Activated CD8-positive, alpha-beta memory T cell treated with anti-CD3 and anti-CD28 coated beads, Interleukin-2, amount 10 ng/mL, durations not matched to agents 7 days and 5 days (primary cell): ENCODE measurements around the gene BEAN1. TPM values are rescaled to one million over a fixed set of nuclear protein-coding genes. Genes with fewer than 3 reads are reported as not detected.

Experiments used
- ATAC-seq: fragments of 150-1000 bp; cut with Tn5 transposase; one replicate; pipeline ENCODE4 v1.10.0; 2021; ENCODE audit warnings: moderate library complexity
- CTCF ChIA-PET: fragments of 350-600 bp; sonication (Branson Sonifier 250); formaldehyde crosslinking; loops from one replicate; lab custom pipeline; 2021; ENCODE audit warnings: antibody characterized with exemption; lab: Charles Lee
- DNase-seq: peaks from one replicate; pipeline ENCODE4 v3.0.0-alpha.2; 2020
- H3K27ac Mint-ChIP-seq: one replicate; pipeline ENCODE4 v1.8.0; 2021; ENCODE audit warnings: mild to moderate bottlenecking, mixed read lengths
- H3K27me3 Mint-ChIP-seq: one replicate; pipeline ENCODE4 v1.8.0; 2021; ENCODE audit warnings: mixed read lengths
- H3K36me3 Mint-ChIP-seq: one replicate; pipeline ENCODE4 v1.8.0; 2021; ENCODE audit warnings: mild to moderate bottlenecking, mixed read lengths
- H3K4me1 Mint-ChIP-seq: one replicate; pipeline ENCODE4 v1.8.0; 2021; ENCODE audit warnings: mixed read lengths
- H3K4me3 Mint-ChIP-seq: one replicate; pipeline ENCODE4 v1.8.0; 2021; ENCODE audit warnings: mild to moderate bottlenecking, moderate library complexity, mixed read lengths
- H3K9me3 Mint-ChIP-seq: one replicate; pipeline ENCODE4 v1.8.0; 2022; ENCODE audit warnings: low read depth, mixed read lengths
- total RNA-seq, 2 experiments: library from RNA; stranded (reverse); gene quantifications; one replicate each; pipeline ENCODE4 v1.2.3, GENCODE V29; 2021

BEAN1 gene
- total RNA-seq, 2 experiments from 2014 or later: not detected

DNA sequence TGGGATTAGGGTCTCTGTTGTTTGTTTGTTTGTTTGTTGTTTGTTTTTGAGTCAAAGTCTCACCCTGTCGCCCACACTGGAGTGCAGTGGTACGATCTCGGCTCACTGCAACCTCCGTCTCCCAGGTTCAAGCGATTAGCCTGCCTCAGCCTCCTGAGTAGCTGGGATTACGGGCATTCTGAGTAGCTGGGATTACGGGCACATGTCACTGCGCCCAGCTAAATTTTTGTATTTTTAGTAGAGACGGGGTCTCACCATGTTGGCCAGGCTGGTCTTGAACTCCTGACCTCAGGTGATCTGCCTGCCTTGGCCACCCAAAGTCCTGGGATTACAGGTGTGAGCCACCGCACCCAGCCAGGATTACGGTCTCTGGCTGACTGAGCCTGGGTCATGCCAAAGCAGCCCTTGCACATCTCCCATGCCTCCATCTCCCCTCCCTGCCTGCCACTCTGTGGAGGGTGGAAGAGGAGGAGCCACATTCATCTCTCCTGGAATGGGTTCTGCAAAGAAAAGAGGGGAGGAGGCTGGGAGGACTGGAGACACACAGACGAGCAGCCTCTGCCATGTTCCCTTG is 59.2 kb downstream of the BEAN1 start:
- no peak for ATAC-seq
- peaks cover 26% of the 10 kb centered on the region for H3K4me1 Mint-ChIP-seq
- no peaks in the 10 kb centered on the region for H3K36me3 Mint-ChIP-seq
- CTCF ChIA-PET: interaction anchor here (2.1 to 7.9 kb wide), 3 partner anchors 80 to 128 kb away, joined by 6 to 42 read pairs (median 12); no protein-coding TSS in a partner anchor
- DNase-seq: no peak
- H3K27me3 Mint-ChIP-seq: no peaks in the 10 kb centered on the region
- no peak overlapping the region for H3K4me3 Mint-ChIP-seq
- no peaks in the 10 kb centered on the region for H3K9me3 Mint-ChIP-seq
- no peak overlapping the region for H3K27ac Mint-ChIP-seq

DNA sequence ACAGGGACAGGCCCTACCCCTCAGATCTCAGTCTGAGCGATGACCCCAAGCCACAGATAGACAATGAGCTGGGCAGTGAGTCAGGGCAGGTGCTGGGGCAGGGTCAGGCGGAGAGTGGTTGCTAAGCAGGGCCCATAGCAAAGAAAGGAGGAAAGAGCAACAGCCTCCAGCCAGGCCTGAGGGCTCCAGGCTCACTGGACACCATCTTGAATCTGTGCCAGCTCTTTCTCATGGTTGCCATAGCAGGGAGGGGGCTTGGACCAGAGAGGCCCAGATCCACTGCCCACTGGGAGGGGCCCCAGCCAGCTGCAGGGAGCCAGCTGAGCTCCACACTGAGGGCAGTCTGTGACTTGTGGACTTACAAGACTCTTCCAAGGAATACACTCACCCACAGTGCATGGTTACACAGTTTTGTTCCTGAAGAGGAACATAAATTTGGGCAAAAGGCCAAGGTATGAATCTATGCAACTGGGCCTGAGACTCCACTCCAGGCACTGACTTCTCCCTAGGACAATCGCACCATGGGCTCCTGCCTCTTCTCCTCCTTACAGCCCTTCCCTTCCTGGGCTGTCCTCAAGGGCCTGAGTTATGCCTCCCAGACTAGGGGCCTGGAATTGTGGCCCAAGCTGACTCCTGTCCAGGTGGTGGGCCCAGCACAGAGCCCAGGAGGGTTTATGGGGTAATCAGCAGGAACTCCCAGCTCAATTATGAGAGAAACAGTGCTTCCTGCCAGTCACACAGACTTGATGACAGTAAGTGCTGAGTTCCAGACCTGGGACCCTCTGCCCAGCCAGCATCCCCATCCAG is 59.9 kb downstream of the BEAN1 start:
- H3K27ac Mint-ChIP-seq: no peak overlapping the region
- ATAC-seq: no peak
- peak; percentile 36 for DNase-seq
- peaks cover 26% of the 10 kb centered on the region for H3K4me1 Mint-ChIP-seq
- CTCF ChIA-PET: interaction anchor here (0.6 to 7.9 kb wide), 6 partner anchors 8 to 129 kb away, joined by 3 to 42 read pairs (median 5); no protein-coding TSS in a partner anchor
- no peaks in the 10 kb centered on the region for H3K9me3 Mint-ChIP-seq
- H3K27me3 Mint-ChIP-seq: no peaks in the 10 kb centered on the region
- no peak overlapping the region for H3K4me3 Mint-ChIP-seq
- no peaks in the 10 kb centered on the region for H3K36me3 Mint-ChIP-seq

DNA sequence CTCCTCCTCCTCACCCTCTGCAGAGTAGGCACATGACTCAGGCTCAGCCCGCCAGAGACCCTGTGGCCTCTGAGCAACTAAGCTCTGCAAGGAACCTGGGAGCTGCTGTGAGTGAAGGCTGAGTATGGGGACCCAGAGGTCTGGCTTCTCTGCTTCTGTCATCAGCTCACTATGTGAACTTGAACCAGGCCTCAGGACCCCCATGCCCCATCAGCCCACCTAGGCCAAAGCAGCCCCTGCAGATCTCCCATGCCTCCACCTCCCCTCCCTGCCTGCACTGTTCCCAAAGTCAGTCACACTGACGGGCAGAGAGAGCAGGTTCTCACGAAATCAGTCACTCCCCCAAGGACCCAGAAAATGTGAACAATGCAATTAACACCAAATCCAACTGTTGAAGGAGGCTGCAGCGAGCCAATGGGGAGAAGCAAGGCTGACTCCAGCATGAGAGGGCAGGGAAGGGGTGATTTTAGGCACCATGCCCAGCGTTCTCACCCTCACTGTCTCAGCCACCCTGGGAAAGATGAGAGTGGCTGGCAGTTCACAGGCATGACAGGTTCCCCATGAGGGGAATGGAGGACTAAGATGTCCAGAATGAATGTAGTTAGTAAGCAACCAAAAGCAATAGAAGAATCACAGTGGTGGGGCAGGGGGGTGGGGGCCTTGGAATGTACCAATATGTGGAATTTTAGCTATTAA is 60.6 kb downstream of the BEAN1 start:
- Mint-ChIP-seq H3K27ac (no peak overlapping the region), H3K36me3 (no peaks in the 10 kb centered on the region), H3K4me1 (peaks cover 26% of the 10 kb centered on the region), H3K4me3 (no peak overlapping the region), H3K27me3 (no peaks in the 10 kb centered on the region), H3K9me3 (no peaks in the 10 kb centered on the region)
- ATAC-seq: no peak
- CTCF ChIA-PET: interaction anchor here (1.1 to 7.9 kb wide), 5 partner anchors 8 to 130 kb away, joined by 4 to 42 read pairs (median 6); no protein-coding TSS in a partner anchor
- DNase-seq: peak; percentile 34

DNA sequence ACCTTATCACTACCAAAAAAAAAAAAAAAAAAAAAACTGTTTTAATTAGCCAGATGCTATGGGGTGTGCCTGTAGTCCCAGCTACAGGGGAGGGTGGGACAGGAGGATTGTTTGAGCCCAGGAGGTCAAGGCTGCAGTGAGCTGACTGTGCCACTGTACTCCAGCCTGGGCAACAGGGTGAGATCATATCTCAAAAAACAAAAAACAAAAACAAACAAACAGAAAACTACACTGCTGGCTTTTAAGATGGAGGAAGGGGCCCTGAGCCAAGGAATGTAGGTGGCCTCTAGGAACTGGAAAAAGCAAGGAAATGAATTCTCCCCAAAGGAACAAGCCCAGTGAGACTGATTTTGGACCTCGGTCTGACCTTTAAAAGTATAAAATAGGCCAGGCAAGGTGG is 61.4 kb downstream of the BEAN1 start:
- ATAC-seq: no peak

DNA sequence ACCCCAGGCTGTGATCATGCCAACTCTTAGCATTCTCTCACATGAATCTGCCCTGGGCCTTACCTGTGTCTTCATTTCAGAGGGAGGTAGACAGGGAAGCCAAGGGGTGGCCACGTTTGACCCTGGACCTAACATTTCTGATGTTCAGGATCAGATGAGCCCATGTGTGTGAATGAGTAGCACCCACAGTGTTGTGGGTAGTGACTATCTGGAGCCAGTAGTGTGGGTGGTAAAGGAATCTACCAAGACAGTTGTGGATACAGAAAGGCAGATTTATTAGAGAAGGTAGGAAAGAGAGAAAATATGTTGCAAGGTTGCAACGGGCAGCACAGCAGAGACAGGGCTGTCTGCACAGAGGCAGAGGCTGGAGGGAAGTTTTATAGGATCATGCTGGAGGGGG is 62.3 kb downstream of the BEAN1 start:
- ATAC-seq: no peak
- Mint-ChIP-seq H3K36me3 (no peaks in the 10 kb centered on the region), H3K4me1 (peaks cover 11% of the 10 kb centered on the region), H3K4me3 (no peak overlapping the region), H3K27me3 (no peaks in the 10 kb centered on the region), H3K9me3 (no peaks in the 10 kb centered on the region), H3K27ac (no peak overlapping the region)
- CTCF ChIA-PET: interaction anchor here (0.6 to 1.2 kb wide), 3 partner anchors 15 to 86 kb away, joined by 3 to 4 read pairs (median 3); no protein-coding TSS in a partner anchor
- peak; percentile 14 for DNase-seq

More for the DNA sequence above, 61.4 kb downstream of the BEAN1 start:
- no peaks in the 10 kb centered on the region for H3K27me3 Mint-ChIP-seq
- H3K27ac Mint-ChIP-seq: no peak overlapping the region
- no peaks in the 10 kb centered on the region for H3K9me3 Mint-ChIP-seq
- no peak overlapping the region for H3K4me3 Mint-ChIP-seq
- no peak for DNase-seq
- H3K36me3 Mint-ChIP-seq: no peaks in the 10 kb centered on the region
- CTCF ChIA-PET: interaction anchor here (0.9 to 7.9 kb wide), 3 partner anchors 27 to 101 kb away, joined by 3 to 42 read pairs (median 3); no protein-coding TSS in a partner anchor
- H3K4me1 Mint-ChIP-seq: peaks cover 19% of the 10 kb centered on the region

DNA sequence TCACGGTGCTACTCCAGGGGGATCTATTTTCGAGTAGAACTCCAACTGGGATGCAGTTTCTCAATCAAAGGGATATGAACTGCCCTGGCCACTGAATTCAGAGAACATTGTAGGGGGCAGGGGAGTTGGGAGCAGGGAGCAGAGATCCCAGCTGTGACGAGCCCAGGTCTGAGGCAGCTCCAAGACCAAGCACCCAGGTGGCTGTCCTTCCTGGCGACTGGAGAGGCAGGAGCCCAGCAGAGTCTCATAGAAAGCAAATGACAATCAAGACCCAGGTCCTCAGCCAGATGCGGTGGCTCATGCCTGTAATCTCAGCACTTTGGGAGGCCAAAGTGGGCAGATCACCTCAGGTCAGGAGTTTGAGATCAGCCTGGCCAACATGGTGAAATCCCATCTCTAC is 62.7 kb downstream of the BEAN1 start:
- Mint-ChIP-seq H3K9me3 (no peaks in the 10 kb centered on the region), H3K27ac (no peak overlapping the region), H3K27me3 (no peaks in the 10 kb centered on the region), H3K4me1 (peaks cover 9% of the 10 kb centered on the region), H3K36me3 (no peaks in the 10 kb centered on the region), H3K4me3 (no peak overlapping the region)
- no peak for DNase-seq
- ATAC-seq: no peak
- CTCF ChIA-PET: interaction anchor here (0.6 kb wide), 1 partner anchor 15 kb away, joined by 4 read pairs; no protein-coding TSS in a partner anchor

DNA sequence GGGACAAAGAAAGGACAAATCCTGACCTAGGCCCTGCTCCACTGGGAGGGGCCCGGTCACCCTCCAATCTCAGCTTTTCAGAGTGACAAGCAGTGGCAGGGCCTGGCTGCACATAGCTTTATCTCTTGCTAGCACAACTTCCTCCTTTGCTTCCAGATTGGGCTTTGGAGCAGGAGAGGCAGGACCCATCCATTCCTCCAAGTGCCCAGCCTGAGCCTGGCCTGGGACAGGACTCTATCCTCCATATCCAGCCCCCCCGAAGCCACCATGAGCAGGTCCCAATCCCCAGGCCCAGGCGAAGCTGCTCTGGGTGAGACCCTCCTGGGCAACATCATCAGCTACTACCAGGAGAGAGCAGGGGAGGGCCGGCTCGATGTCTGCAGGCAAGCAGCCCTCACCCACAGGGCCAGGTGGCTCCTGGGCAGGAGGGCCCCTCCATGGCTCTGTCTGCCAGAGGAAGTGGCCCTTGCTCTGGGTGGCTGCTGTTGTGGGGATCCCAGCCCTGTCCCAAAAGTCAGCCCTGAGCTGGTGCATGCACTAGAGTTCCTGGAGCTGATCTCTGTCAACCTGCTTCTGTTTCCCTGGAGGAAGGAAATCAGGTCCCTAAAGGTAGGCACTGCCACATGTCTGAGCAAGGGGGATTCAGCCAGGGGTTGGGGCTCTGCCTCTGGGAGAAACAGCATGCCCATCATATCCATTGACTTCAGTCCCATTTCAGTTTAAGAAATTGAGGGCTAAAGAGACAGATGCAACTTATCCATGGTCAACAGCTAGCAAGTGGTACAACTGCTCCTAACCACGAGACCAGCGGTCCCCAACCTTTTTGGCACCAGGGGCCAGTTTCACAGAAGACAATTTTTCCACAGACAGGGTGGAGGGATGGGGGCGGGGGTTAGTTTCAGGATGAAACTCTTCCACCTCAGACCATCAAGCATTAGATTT is 64.0 kb downstream of the BEAN1 start:
- ATAC-seq (no peak), DNase-seq (no peak)
- Mint-ChIP-seq H3K4me3 (no peak overlapping the region), H3K4me1 (peaks cover 3% of the 10 kb centered on the region), H3K9me3 (no peaks in the 10 kb centered on the region), H3K36me3 (no peaks in the 10 kb centered on the region), H3K27me3 (no peaks in the 10 kb centered on the region), H3K27ac (no peak overlapping the region)
- CTCF ChIA-PET: interaction anchor here (0.8 to 1.5 kb wide), 3 partner anchors 12 to 215 kb away, joined by 3 read pairs; no protein-coding TSS in a partner anchor

DNA sequence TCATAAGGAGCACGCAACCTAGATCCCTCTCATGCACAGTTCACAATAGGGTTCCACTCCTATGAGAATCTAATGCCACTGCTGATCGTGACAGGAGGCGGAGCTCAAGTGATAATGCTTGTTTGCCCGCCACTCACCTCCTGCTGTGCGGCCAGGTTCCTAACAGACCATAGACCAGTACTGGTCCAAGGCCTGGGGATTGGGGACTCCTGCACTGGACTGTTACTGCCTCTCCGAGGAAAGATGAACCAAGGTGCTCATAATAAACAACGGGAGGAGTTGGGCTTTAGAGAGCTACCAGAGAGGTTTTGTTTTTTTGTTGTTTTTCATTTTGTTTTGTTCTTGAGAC is 64.6 kb downstream of the BEAN1 start:
- CTCF ChIA-PET: interaction anchor here (0.7 to 1.5 kb wide), 3 partner anchors 12 to 216 kb away, joined by 3 to 5 read pairs (median 3); no protein-coding TSS in a partner anchor
- no peak overlapping the region for H3K27ac Mint-ChIP-seq
- no peak for ATAC-seq

DNA sequence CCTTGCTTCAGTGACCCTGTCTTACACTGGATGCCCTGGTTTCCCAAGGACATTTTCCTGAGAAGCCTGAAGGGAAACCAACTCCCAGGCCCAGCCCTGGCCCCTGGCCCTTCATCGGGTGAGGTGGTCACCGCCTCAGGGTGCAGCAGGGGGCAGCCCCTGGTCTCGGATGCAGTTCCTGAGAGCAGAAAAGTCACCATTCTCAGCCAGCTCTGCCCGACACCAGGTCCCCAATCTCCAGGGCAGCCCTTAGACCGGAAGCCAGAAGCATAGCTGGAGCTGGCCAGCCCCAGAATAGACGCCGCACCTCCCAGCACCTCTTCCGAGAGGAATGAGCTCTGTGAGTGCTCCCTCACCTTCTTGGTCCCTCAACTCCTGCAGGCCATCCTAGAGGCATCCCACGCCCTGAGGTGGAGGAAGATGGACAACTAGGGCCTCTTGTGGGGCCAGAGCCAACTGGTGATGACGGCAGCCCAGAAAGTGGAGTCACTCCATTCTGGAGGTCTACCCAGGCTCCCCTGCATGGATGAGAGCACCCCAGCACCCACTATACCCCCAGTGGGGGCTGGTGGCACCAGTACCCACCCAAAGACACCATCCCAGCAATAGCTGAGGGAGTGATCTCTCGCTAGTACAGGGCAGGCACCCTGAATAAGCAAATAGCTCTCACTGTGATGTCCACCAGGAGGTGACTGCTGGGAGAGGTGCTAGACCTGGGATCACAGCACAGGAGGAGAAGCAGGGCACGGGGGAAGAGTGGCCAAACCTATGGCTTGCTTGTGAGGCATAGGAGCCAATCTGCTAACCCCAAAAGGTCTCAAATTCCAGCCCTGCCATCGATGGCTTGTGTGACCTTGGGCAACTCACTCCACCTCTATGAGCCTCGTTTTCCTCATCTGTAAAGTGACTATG is 66.7 kb downstream of the BEAN1 start:
- Mint-ChIP-seq H3K9me3 (no peaks in the 10 kb centered on the region), H3K4me3 (no peak overlapping the region), H3K27me3 (peaks cover 7% of the 10 kb centered on the region), H3K36me3 (no peaks in the 10 kb centered on the region), H3K4me1 (peaks cover 3% of the 10 kb centered on the region), H3K27ac (no peak overlapping the region)
- DNase-seq: no peak
- no peak for ATAC-seq
- CTCF ChIA-PET: interaction anchor here (1.0 to 2.2 kb wide), 4 partner anchors 10 to 96 kb away, joined by 3 to 7 read pairs (median 4); no protein-coding TSS in a partner anchor

More for the DNA sequence above, 64.6 kb downstream of the BEAN1 start:
- H3K9me3 Mint-ChIP-seq: no peaks in the 10 kb centered on the region
- H3K4me3 Mint-ChIP-seq: no peak overlapping the region
- H3K4me1 Mint-ChIP-seq: peaks cover 3% of the 10 kb centered on the region
- H3K27me3 Mint-ChIP-seq: no peaks in the 10 kb centered on the region
- no peaks in the 10 kb centered on the region for H3K36me3 Mint-ChIP-seq
- DNase-seq: no peak

DNA sequence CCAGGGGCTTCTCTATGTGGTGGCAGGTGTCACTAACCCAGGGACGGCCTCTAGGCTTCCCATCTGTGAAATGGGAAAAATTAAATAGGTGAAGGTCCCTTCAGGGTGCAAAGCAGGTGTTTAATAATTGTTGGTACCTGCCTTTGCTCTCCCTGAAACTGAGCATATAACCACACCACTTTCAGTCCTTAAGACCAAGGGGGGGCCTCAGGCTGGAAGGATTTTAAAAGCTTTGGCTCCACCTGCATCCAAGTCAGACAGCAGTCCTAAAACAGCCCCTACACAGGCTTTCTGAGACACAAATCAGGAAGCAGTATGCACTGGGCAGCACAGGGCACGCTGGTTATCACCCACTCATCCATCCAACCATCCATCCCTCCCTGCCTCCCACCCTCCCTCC is 67.8 kb downstream of the BEAN1 start:
- CTCF ChIA-PET: interaction anchor here (1.0 to 1.4 kb wide), 2 partner anchors 21 to 88 kb away, joined by 4 read pairs; no protein-coding TSS in a partner anchor
- no peak for DNase-seq

DNA sequence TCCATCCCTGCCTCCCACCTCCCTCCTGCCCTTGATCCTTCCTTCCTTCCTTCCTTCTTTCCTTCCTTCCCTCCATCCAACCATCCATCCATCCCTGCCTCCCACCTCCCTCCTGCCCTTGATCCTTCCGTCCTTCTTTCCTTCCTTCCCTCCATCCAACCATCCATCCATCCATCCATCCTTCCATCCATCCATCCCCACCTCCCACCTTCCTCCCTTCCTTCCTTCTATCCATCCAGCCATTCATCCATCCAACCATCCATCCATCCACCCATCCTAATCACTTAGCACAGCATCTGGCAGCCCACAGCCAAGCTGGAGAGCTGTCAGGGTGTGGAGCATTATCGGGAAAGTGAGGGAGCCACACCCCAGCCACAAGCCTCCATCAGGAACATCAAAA is 68.3 kb downstream of the BEAN1 start:
- CTCF ChIA-PET: no interaction called here
- Mint-ChIP-seq H3K27ac (no peak overlapping the region), H3K36me3 (no peaks in the 10 kb centered on the region), H3K4me3 (no peak overlapping the region), H3K4me1 (peaks cover 3% of the 10 kb centered on the region), H3K9me3 (no peaks in the 10 kb centered on the region), H3K27me3 (peaks cover 12% of the 10 kb centered on the region)
- ATAC-seq: no peak
- DNase-seq: no peak

More for the DNA sequence above, 67.8 kb downstream of the BEAN1 start:
- Mint-ChIP-seq H3K9me3 (no peaks in the 10 kb centered on the region), H3K36me3 (no peaks in the 10 kb centered on the region), H3K27ac (no peak overlapping the region), H3K27me3 (peaks cover 12% of the 10 kb centered on the region), H3K4me1 (peaks cover 3% of the 10 kb centered on the region), H3K4me3 (no peak overlapping the region)
- ATAC-seq: no peak
